Natural killer cell (primary cell): Measurements from ENCODE around the gene RWDD2A. TPM values are rescaled to one million over a fixed set of nuclear protein-coding genes. Genes with fewer than 3 reads are reported as not detected.

Source experiments
- ATAC-seq, 3 donors: fragments of 150-1000 bp in 2 of 3; fragments of 200-7000 bp in 1 of 3; cut with Tn5 transposase; 1 replicate in 1 of 3; 2 replicates in 2 of 3; pipeline ENCODE4 v1.10.0; 2021; ENCODE audit warnings: mild to moderate bottlenecking in 2 of 3, moderate library complexity in 2 of 3
- DNase-seq, 2 donors: peaks; one replicate each; pipeline versions ENCODE4 v3.0.0 to v3.0.0-alpha.2; 2013 to 2021; ENCODE audit warnings: mixed read lengths in 1 of 2
- H3K27ac ChIP-seq: one replicate; pipeline ENCODE4 v1.5.1; 2013; ENCODE audit warnings: mild to moderate bottlenecking, low read length
- H3K27me3 ChIP-seq: one replicate; pipeline ENCODE4 v1.6.1; 2013; ENCODE audit warnings: low read length; ENCODE audit not compliant: control insufficient read depth, insufficient read depth
- H3K36me3 ChIP-seq: one replicate; pipeline ENCODE4 v1.6.1; 2013; ENCODE audit warnings: low read length; ENCODE audit not compliant: control insufficient read depth, insufficient read depth
- H3K4me1 ChIP-seq: one replicate; pipeline ENCODE4 v1.6.1; 2013; ENCODE audit warnings: low read length; ENCODE audit not compliant: control insufficient read depth, insufficient read depth
- H3K4me3 ChIP-seq: one replicate; pipeline ENCODE4 v1.5.1; 2013; ENCODE audit warnings: low read length
- H3K9me3 ChIP-seq: one replicate; pipeline ENCODE4 v1.6.1; 2013; ENCODE audit warnings: low read length; ENCODE audit not compliant: control insufficient read depth, insufficient read depth
- H3K27ac Mint-ChIP-seq, 2 donors: one replicate each; pipeline ENCODE4 v1.8.0; 2022; ENCODE audit warnings: mild to moderate bottlenecking in 2 of 2, mixed read lengths in 2 of 2, moderate library complexity in 1 of 2
- H3K27me3 Mint-ChIP-seq, 2 donors: one replicate each; pipeline ENCODE4 v1.8.0; 2022; ENCODE audit warnings: low read depth in 2 of 2, mixed read lengths in 2 of 2
- H3K36me3 Mint-ChIP-seq: one replicate; pipeline ENCODE4 v1.8.0; 2022; ENCODE audit warnings: mixed read lengths
- H3K4me1 Mint-ChIP-seq, 2 donors: one replicate each; pipeline ENCODE4 v1.8.0; 2022; ENCODE audit warnings: mixed read lengths in 2 of 2
- H3K4me3 Mint-ChIP-seq: one replicate; pipeline ENCODE4 v1.8.0; 2022; ENCODE audit warnings: mild to moderate bottlenecking, moderate library complexity, mixed read lengths
- H3K9me3 Mint-ChIP-seq, 2 donors: one replicate each; pipeline ENCODE4 v1.8.0; 2022; ENCODE audit warnings: mixed read lengths in 2 of 2
- CTCF ChIP-seq: fragments of 200-600 bp; IDR thresholded peaks from one replicate; pipeline ENCODE4 v1.8.0; 2022; ENCODE audit warnings: antibody characterized with exemption
- WGBS: methylation state at CpG from one replicate; pipeline ENCODE4 v1.1.7; 2013; ENCODE audit warnings: missing lambda C conversion rate; ENCODE audit not compliant: insufficient coverage; 5-methylcytosine and 5-hydroxymethylcytosine counted together
- intact Hi-C: fragments of 100-400 bp; cut with micrococcal nuclease; formaldehyde crosslinking; loops from one replicate; pipeline ENCODE4 v1.14.2; 2022
- total RNA-seq, 4 donors: library from RNA; stranded (reverse); fragments of 120-200 nt in 1 of 4; gene quantifications; one replicate each; pipeline versions ENCODE4 v1.2.3 to v1.2.4, GENCODE V29; 2013 to 2022

RWDD2A gene
- total RNA-seq, 3 donors from 2014 or later (not counting 1 experiment from before 2014, with no cell fraction given) = 0.86 to 1.1 (median 0.93) TPM

DNA sequence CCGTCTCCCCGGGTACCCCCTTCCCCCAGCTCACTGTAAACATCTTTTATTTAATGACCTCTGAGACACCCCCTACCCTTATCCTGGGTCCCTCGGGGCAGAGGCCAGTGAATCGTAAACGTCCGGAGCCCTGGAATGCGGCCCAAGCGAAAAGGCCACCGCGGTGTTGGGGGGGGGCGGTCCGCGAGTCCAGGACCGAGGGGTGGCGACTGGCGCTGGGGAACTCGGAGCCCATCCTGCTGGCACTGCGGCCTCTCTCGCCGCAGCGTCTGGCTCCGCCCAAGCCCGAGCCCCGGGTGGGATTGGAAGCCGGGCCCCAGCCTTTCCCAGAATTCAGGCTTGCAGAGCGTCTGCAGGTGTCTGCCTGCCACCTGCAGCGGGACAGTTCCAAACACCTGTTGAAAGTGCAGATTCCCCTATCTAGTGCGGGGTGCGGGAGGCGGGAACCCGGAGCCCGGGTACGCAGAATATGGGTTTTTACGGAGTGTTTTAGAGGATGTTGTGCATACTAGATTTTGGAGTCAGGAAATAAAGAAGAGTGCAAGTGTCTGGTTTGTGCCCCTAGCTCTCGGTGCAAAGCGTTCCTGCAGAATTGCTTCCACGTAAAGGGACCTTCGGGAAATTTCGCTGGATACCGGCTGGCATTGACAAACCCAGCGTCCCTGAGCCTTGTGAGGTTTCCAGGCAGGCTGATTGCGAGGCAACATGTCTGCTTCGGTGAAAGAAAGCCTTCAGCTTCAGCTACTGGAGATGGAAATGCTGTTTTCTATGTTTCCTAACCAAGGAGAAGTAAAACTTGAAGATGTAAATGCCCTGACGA lies 800 bp downstream of the RWDD2A start:
- peaks cover 18 to 20% of the 10 kb centered on the region in 2 donors for H3K4me1 Mint-ChIP-seq
- intact Hi-C loops = loop anchor here (1.0 kb wide), 2 partner anchors 127 to 946 kb away; partner anchors contain the start of gene DOP1A
- Histone ChIP-seq H3K4me1 (peaks cover 19% of the 10 kb centered on the region), H3K27ac (no peak overlapping the region), H3K4me3 (peak overlapping the region; percentile 73), H3K9me3 (no peaks in the 10 kb centered on the region), H3K36me3 (no peaks in the 10 kb centered on the region), H3K27me3 (no peaks in the 10 kb centered on the region)
- TF ChIP-seq CTCF = no peak
- H3K27me3 Mint-ChIP-seq = no peaks in the 10 kb centered on the region
- ATAC-seq (peak in 1 of 3 donors; percentile 1), DNase-seq (peak; percentile 19 to 38)
- peak overlapping the region; percentile 21 to 99 for H3K27ac Mint-ChIP-seq
- peak overlapping the region; percentile 99 for H3K4me3 Mint-ChIP-seq
- WGBS = 8% methylated on average over 44 of the region's 44 CpGs
- no peaks in the 10 kb centered on the region for H3K36me3 Mint-ChIP-seq
- no peaks in the 10 kb centered on the region for H3K9me3 Mint-ChIP-seq

GRCh38 chr6:83198486-83199172 lies 5.5 kb downstream of the RWDD2A start:
- H3K27ac Mint-ChIP-seq = no peak overlapping the region
- no peak overlapping the region for H3K4me3 Mint-ChIP-seq
- Histone ChIP-seq H3K4me3 (no peak overlapping the region), H3K4me1 (peaks cover 8% of the 10 kb centered on the region), H3K36me3 (no peaks in the 10 kb centered on the region), H3K27ac (no peak overlapping the region), H3K9me3 (no peaks in the 10 kb centered on the region), H3K27me3 (no peaks in the 10 kb centered on the region)
- no peaks in the 10 kb centered on the region for H3K27me3 Mint-ChIP-seq
- H3K4me1 Mint-ChIP-seq = peaks cover 8 to 9% of the 10 kb centered on the region in 2 donors
- no peak for ATAC-seq
- TF ChIP-seq CTCF = no peak
- H3K9me3 Mint-ChIP-seq = no peaks in the 10 kb centered on the region
- 91% methylated on average over 3 of the region's 4 CpGs for WGBS
- no peak for DNase-seq
- intact Hi-C loops = no loop called here
- no peaks in the 10 kb centered on the region for H3K36me3 Mint-ChIP-seq

GRCh38 chr6:83199173-83199862 lies 6.2 kb downstream of the RWDD2A start:
- Mint-ChIP-seq H3K4me1 (peaks cover 2 to 3% of the 10 kb centered on the region in 2 donors), H3K36me3 (no peaks in the 10 kb centered on the region), H3K27me3 (no peaks in the 10 kb centered on the region), H3K9me3 (no peaks in the 10 kb centered on the region), H3K27ac (no peak overlapping the region), H3K4me3 (no peak overlapping the region)
- ATAC-seq (peak in 1 of 3 donors; percentile 31), DNase-seq (no peak)
- WGBS = 83% methylated on average over 4 of the region's 5 CpGs
- Histone ChIP-seq H3K27me3 (no peaks in the 10 kb centered on the region), H3K9me3 (no peaks in the 10 kb centered on the region), H3K36me3 (no peaks in the 10 kb centered on the region), H3K4me3 (no peak overlapping the region), H3K4me1 (peaks cover under 1% of the 10 kb centered on the region), H3K27ac (no peak overlapping the region)
- TF ChIP-seq CTCF = no peak
- intact Hi-C loops = no loop called here
